GM21529 (cell line): ENCODE data around the gene PCDHGB5.
A peak's percentile ranks its signal among the peaks of the same experiment; 100 is the strongest.

Experiments
- ATAC-seq: cut with Tn5 transposase; IDR thresholded peaks from one replicate; pipeline ENCODE4 v1.9.1; 2021; ENCODE audit not compliant: unreplicated experiment

Gene PCDHGB5

DNA sequence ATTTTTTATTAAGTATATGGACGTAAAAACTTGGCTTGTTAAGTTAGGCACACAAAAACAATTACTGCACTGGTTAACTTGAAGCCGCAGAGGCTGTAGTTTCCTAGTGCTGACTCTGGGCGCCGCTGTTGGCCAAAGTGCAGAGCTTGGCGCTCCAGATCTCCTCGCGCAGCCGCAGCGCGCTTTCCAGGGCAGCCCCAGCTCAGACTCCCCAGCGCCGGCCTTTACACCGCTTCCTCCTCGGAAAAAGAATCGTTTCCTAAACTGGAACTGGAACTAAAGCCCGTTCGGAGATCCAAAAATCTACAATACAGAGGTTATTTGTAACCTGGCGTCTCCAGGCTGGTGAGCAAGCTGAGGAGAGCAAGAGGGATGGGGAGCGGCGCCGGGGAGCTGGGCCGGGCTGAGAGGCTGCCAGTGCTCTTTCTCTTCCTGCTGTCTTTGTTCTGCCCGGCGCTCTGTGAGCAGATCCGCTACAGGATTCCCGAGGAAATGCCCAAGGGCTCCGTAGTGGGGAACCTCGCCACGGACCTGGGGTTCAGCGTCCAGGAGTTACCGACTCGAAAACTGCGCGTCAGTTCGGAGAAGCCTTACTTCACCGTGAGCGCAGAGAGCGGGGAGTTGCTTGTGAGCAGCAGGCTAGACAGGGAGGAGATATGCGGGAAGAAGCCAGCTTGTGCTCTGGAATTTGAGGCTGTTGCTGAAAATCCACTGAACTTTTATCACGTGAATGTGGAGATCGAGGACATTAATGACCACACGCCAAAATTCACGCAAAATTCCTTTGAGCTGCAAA is at the start of gene PCDHGB5:
Gene PCDHGB5 (plus strand): TSS at position 192 of the 796 bp plus-strand sequence. CDS start 181 bp downstream, at position 373.
- peak; percentile 94 for ATAC-seq

GRCh38 chr5:141349917-141350619 is 47.7 kb upstream of the PCDHGB5 start, which contains the start of gene PCDHGB1:
Gene PCDHGB1, plus strand, starts transcription at chr5:141350099. Its CDS starts 162 bp downstream, at chr5:141350261.
- ATAC-seq, result peak; percentile 91

DNA sequence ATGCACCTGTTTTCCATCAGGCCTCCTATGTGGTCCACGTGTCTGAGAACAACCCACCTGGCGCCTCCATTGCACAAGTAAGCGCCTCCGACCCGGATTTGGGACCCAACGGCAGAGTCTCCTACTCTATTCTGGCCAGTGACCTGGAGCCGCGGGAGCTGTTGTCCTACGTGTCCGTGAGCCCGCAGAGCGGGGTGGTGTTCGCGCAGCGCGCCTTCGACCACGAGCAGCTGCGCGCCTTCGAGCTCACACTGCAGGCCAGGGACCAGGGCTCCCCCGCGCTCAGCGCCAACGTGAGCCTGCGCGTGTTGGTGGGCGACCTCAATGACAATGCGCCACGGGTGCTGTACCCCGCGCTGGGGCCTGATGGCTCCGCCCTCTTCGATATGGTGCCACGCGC is 46.2 kb upstream of the PCDHGB5 start:
- no peak for ATAC-seq

- no peak for ATAC-seq
Measured at GRCh38 chr5:141354900-141355469, 42.8 kb upstream of the PCDHGB5 start, which contains the start of gene PCDHGA4. Gene PCDHGA4, plus strand, starts transcription at chr5:141355021. Its CDS starts 87 bp downstream, at chr5:141355108.

DNA sequence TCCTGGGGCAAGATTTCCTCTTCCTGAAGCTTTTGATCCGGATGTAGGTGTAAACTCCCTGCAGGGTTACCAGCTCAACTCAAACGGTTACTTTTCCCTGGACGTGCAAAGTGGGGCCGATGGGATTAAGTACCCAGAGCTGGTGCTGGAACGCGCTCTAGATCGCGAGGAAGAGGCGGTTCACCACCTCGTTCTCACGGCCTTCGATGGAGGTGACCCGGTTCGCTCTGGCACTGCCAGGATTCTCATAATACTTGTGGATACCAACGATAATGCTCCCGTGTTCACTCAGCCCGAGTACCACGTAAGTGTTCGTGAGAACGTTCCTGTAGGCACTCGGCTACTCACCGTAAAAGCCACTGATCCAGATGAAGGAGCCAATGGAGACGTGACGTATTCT is 42.1 kb upstream of the PCDHGB5 start:
- ATAC-seq, result no peak

- ATAC-seq, result no peak
Measured at GRCh38 chr5:141356133-141356532, 41.6 kb upstream of the PCDHGB5 start.

GRCh38 chr5:141356950-141357349 is 40.8 kb upstream of the PCDHGB5 start:
- no peak for ATAC-seq

GRCh38 chr5:141359790-141360426 is 37.8 kb upstream of the PCDHGB5 start, which contains the start of gene PCDHGB2:
Gene PCDHGB2, plus strand, starts transcription at chr5:141359994. Its CDS starts 142 bp downstream, at chr5:141360136.
- no peak for ATAC-seq

DNA sequence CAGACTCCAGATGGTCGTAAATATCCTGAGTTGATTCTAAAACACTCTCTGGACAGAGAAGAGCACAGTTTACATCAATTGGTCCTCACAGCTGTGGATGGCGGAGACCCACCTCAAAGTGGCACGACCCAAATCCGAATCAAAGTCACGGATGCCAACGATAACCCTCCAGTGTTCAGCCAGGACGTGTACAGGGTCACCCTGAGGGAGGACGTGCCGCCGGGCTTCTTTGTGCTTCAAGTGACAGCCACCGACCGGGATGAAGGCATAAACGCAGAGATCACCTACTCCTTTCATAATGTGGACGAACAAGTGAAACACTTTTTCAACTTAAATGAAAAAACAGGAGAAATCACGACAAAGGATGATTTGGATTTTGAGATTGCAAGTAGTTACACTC is 37.1 kb upstream of the PCDHGB5 start:
- no peak for ATAC-seq

DNA sequence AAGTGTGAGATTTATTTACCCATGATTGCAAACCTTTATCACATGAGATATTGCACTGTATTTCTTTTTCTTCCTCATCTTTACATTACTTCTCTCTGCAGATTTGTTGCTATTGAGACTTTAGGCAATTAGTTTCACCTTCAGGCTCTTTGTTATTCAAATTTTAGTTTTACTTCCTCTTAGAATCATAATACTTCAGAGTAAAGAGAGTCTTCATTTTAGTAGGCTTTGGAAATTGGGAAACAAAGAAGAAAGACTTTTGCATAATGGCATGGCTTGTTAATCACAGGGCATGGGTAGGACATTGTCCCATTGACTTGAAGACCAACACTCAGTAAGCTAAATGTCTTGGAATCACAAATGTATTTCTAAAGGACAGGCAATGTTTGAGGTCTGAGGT is 35.0 kb upstream of the PCDHGB5 start:
- ATAC-seq, result no peak

DNA sequence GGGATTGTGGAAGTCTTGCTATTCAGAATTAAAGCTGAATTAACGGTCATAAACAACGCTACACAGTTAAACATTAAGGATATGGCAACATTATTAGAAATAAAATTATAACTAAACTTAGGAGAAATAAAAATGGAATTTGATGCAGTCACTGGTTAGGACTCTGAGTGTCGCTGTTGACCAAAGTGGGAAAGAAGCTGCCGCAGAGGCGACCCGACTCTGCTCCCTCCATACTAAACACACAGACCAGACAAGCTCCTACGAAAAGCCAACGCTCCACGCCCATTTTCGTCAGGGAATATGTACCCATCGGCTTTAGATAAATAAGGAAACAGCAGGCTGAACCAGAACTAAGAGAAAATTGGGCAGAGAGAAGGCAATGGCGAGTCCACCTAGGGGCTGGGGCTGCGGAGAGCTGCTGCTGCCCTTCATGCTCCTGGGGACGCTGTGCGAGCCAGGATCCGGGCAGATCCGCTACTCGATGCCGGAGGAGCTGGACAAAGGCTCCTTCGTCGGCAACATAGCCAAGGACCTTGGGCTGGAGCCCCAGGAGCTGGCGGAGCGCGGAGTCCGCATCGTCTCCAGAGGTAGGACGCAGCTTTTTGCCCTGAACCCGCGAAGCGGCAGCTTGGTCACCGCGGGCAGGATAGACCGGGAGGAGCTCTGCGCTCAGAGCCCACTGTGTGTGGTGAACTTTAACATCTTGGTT is 33.6 kb upstream of the PCDHGB5 start, which contains the start of gene PCDHGA5:
Gene PCDHGA5 (plus strand): TSS at position 211 of the 709 bp plus-strand sequence. CDS start 169 bp downstream, at position 380.
- no peak for ATAC-seq

DNA sequence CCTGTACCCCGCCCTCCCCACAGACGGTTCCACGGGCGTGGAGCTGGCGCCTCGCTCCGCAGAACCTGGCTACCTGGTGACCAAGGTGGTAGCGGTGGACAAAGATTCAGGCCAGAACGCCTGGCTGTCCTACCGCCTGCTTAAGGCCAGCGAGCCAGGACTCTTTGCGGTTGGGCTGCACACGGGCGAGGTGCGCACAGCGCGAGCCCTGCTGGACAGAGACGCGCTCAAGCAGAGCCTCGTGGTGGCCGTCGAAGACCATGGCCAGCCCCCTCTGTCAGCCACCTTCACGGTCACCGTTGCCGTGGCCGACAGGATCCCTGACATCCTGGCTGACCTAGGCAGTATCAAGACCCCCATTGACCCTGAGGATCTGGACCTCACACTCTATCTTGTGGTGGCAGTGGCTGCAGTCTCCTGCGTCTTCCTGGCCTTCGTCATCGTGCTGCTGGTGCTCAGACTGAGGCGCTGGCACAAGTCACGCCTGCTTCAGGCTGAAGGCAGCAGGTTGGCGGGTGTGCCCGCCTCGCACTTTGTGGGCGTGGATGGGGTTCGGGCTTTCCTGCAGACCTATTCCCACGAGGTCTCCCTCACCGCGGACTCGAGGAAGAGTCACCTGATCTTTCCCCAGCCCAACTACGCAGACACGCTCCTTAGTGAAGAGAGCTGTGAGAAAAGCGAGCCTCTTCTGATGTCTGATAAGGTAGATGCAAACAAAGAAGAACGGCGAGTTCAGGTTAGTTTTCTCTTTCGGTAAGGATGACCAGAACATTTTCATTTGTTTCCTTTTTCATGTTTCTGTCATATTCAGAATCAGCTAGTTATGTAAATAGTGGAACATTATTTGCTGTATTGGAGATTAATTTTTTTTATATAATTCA is 31.5 kb upstream of the PCDHGB5 start:
- ATAC-seq, result no peak

DNA sequence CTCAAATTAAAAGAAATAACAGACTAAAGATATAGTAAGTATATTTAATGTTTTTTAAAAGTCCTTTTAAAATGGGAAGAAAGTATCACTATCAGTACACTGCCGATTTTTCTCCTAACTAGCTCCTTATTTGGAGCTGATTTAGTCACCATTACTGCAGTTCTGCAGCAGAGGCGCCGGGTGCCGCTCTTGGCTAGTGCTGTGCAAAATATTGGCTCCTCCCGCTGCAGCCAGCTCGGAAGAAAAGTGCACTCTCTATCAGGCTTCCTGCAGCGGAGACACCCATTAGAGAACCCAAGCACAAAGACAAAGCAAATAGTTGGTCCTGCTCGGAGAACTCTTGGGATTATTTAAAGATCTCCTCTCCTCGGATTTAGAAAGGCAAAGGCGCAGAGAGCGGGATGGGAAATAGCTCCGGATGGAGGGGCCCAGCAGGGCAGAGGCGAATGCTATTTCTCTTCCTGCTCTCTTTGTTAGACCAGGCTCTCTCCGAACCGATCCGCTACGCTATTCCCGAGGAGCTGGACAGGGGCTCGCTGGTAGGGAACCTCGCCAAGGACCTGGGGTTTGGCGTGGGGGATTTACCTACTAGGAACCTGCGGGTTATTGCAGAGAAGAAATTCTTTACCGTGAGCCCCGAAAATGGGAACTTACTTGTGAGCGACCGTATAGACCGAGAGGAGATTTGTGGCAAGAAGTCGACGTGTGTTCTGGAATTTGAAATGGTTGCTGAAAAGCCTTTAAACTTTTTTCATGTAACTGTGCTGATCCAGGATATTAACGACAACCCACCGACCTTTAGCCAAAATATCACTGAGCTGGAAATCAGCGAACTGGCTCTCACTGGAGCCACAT is 27.5 kb upstream of the PCDHGB5 start, which contains the start of gene PCDHGB3:
Gene PCDHGB3 (plus strand): TSS at position 249 of the 855 bp plus-strand sequence. CDS start 153 bp downstream, at position 402.
- ATAC-seq, result peak; percentile 99

GRCh38 chr5:141371572-141372475 is 25.9 kb upstream of the PCDHGB5 start:
- ATAC-seq, result no peak

- no peak for ATAC-seq
Measured at GRCh38 chr5:141373673-141374317, 24.0 kb upstream of the PCDHGB5 start, which contains the start of gene PCDHGA6. Gene PCDHGA6, plus strand, starts transcription at chr5:141373891. Its CDS starts 193 bp downstream, at chr5:141374084.

DNA sequence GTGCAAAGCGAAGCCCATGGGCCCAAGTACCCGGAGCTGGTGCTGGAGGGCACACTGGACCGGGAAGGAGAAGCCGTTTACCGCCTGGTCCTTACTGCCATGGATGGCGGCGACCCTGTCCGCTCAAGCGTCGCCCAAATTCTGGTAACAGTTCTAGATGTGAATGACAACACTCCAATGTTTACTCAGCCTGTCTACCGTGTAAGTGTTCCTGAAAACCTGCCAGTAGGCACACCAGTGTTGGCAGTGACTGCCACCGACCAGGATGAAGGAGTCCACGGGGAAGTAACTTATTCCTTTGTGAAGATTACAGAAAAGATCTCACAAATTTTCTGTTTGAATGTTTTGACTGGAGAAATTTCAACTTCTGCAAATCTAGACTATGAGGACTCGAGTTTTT is 23.1 kb upstream of the PCDHGB5 start:
- ATAC-seq, result no peak
